NCI-H146 (cell line): ENCODE results near the gene CYB5RL.
"Not testable (repeated sequence)": the region's sequence is repeated elsewhere in the genome, so short reads cannot be mapped to it uniquely, and the experiment has no call there.

Experiments
- DNase-seq: peaks from one replicate; lab custom pipeline; 2025; lab: John Stamatoyannopoulos, UW

The CYB5RL gene

GRCh38 chr1:54225986-54226559 is 26.2 kb upstream of the CYB5RL start:
- no peak for DNase-seq

GRCh38 chr1:54225378-54225777 is 25.5 kb upstream of the CYB5RL start:
- no peak for DNase-seq

GRCh38 chr1:54224233-54224632 is 24.4 kb upstream of the CYB5RL start:
- DNase-seq, result no peak

GRCh38 chr1:54223441-54224202 is 23.8 kb upstream of the CYB5RL start:
- no peak for DNase-seq

DNA sequence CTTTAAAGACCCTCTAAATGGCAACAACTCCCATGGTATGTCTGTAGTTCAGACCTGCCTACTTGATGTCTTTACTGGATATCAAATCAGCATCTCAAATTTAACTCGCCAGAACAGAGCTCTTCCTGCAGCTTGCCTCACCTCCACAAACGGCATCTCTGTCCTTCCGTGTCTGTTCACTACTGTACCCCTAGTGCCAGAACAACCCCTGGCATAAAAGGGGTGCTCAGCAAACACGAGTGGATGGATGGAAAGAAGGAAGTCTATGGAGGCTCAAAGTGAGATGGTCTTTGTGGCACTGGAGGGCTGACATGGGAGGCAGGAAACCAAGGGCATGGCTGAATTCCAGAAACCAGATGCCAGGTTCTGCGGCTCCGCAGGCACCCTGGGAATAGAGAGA is 22.9 kb upstream of the CYB5RL start:
- DNase-seq, result no peak

DNA sequence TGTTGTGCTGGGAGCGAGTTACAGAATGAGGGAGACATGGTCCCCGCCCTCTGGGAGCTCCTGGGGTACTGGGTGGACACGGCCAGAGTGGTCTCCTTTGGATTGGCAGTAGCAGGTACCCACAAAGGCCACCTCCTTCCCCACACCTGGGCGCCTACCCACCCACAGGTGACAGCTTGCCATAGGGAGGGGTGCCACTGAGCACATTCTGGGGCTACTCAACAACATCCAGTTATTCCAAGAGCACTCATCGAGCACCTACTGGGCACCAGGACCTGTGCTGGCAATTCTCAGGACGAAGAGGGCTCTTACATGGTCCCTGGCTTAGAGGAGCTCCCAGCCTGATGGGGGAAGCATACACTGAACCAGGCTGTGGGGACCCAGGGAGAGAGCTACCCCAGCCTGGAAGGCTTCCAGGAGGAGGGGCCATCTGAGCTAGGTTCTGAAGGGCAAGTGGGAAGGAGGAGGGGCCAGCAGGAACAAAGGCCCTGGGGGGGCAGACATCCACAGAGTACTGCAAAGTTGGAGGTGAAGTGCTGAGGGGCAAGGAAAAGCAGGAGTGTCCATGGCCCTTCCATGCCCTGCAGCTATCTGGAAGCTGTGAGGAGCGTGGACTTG is 22.1 kb upstream of the CYB5RL start:
- no peak for DNase-seq

DNA sequence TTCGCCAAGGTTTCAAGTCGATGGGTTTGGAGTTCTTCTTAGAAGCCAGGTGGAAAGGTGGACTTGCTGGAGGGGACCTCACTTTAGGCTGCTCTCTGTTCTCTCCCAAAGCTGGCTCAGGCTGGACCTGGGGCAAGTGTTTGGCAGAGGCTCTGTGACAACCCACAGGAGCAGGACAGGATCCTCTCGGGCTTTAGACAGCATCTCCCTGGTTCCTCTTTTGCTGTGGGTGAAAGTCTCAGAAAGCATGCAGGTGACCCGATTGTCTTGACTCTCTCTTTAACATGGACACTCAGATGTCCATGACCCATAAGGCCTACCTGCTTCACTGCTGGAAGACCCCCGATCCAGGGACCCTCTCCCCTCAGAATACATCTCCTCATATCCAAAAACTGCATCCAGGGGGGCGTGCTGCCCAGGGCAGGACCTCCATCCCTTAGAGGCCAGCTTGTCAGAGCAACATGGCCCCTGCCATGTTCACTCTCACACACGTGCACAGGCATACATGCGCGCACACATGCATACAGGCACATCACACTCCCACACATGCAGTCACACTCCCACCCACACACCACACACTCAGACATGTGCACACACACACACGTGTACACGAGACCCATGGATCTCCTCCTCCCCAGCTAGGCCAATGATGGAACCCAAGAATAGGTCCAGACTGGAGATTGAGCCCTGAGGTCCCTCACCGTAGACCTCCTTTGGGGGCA is 21.4 kb upstream of the CYB5RL start:
- no peak for DNase-seq

DNA sequence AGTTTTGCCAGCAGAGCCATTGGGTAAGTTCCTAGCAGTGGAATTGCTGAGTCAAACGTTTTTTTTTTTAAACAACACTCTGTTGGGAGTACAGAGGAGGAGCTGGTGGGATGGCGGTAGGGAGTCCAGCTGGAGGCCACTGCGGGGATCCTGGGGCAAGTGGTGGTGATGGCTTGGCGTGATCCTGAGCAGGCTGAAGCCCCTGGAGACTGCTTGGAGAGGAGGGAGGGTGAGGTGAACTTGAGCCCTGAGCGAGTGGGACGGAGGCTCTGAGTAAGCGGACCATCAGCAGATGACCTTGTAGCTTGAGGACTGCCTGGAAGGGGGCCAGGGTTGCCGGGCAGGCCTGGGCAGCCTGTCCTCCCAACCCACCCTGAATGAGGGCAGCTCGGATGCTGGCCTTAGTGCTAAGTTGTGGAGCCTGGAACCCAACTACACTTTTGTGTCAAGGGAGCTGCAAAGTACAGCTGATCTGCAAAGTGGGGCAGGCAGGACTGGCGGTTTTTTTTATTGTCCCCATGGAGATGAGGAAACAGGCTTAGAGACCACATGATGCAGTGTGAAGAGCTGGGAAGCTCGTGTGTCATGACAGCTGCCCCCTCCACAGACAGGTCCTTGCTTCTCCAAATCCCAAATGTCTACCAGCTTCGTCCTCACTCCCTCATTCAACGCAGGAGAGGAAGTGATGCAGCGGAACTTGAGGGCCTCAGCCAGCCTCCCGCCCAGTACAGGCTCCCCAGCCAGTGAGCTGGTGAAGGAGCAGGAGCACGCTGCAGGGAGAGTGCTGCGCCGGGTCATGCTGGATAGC is 20.4 kb upstream of the CYB5RL start:
- no peak for DNase-seq

- no peak for DNase-seq
Measured at GRCh38 chr1:54219688-54220003, 19.8 kb upstream of the CYB5RL start.

DNA sequence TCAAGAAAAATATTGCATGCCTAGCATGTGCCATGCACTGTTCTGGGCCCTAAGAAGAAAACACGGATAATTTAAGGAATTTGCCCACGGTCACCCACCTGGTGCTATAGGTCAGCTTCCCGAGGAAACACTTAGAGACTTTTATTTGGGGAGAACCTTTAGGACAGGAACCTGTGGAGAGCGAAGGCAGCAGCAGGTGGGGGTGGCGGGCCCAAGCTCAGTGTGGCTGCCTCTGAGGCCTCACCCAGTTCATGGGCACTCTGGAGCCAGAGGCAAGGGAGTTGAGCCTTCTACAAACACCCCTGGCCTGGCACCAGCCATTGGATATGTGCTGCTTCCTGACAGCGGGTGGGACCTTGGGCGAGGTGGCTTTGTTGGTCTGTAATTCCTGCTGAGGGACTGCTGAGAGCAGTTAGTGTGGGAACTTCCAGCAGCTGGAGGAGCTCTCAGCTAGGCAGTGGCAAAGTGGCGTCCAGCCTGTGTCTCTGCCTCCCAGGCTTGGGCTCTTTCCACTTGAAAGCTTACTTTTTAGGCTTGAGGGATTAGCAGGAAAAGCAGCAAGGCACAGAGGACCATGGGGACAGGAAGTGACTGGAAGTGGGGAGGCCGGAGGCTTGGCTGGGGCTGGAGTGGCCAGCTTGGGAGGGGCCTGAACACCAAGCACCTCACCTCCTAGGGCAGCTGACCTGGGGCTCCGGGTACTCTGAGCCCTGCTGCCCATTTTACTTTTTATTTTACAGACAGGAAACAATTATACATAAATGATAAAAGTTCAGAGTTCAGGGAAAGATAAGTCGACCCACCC is 19.3 kb upstream of the CYB5RL start:
- DNase-seq, result no peak

GRCh38 chr1:54215523-54215922 is 15.7 kb upstream of the CYB5RL start:
- no peak for DNase-seq

DNA sequence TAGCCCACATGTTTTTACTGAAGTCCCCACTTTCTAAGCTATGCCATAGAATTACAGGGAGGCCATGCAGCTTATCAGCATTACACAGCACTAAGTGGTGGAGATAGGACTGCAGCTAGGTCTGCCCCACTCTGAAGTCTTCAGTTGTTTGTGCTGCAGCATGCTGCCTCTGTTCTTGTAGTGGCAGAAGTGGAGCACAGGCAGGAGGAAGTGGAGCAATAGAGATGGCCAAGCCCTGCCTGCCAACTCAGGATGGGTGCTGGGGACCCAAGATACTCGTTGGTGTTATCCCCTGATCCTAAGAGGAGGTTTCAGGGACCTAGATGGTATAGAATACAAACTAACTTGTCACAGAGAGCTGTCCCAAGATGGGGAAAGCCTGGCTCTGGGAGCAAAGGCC is 13.0 kb upstream of the CYB5RL start:
- no peak for DNase-seq

DNA sequence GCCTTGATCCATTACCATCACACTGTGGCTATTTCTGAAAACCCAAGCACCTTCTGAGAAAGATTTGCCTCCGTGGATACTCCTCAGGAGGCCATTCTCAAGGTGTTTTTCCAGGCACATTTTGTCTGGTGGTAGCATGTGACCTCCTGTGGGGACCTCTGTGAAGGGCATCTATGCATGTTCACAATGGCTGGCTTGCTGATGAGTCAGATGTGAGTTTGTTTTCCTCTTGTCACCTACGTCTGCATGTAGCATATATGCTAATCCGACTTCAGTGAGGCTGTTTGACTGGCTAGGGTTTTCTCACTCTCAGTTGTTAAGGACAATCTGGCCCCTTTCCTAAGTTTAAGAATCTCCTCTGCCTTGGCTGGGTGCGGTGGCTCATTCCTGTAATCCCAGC is 8.1 kb upstream of the CYB5RL start:
- DNase-seq, result not testable (repeated sequence)

DNA sequence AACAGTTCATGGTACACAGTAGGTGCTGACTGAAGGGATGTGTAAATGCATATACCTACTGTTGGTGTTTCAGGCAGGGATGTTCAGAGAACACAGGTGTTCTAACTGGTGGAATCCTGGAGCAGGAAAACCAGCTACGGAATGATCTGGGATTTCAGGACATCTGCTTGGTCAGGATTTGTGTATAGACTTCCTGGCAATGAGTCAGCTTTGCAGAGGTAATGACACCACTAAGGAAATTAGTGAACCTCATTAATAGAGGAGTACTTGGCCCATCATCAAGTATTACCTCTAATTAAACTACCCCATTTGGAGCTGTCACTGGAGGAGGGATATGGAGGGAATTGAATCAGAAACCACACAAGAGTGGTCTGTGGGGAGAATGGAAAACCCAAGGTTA is 7.5 kb upstream of the CYB5RL start:
- DNase-seq, result no peak

- DNase-seq, result no peak
Measured at GRCh38 chr1:54204199-54204598, 4.4 kb upstream of the CYB5RL start.

DNA sequence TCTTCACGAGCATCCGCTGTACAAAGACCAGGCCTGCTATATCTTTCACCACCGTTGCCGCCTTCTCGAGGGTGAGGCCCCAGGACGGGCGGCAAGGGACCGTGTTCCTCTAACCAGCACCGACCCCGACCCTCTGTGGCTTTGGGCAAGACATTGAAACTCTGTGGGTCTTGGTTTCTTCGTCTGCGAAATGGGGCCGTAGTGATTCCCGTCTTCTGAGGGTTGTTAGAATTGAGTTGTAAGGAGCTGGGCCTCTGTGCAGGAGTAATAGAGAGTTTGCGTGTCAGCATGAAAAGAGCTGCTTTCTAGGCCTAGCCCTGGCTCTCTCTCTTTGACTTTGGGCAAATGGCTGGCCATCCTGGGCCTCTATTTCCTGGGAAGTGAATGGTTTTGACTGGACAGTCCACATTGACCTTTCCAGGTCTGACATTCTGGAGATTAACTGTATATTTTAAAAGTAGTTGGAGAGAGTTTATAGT is 728 bp upstream of the CYB5RL start:
- no peak for DNase-seq

DNA sequence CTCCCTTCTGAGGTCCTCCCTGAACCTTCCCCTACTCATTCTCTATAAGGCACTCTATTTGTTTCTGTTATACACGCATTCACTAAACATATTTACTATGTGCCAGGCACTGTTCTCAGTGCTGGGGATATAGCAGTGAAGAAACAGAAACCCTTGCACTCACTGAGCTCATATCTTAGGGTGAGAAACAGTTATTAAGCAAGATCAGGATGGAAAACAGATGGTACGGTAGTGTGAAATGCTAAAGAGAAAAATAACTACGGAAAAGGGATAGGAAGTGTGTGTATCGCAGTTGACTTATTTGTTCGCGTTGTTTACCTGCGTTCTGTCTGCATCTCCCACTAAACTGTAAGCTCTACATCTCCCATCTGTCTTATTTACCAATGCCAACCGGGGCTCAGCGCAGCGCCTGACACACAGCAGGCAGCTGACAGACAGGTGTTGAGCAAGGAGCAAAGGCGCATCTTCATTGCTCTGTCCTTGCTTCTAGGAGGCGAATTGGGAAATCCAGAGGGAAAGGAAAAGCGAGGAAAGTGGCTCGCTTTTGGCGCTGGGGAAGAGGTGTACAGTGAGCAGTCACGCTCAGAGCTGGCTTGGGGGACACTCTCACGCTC is 572 bp downstream of the CYB5RL start:
- peak; percentile 57 for DNase-seq

DNA sequence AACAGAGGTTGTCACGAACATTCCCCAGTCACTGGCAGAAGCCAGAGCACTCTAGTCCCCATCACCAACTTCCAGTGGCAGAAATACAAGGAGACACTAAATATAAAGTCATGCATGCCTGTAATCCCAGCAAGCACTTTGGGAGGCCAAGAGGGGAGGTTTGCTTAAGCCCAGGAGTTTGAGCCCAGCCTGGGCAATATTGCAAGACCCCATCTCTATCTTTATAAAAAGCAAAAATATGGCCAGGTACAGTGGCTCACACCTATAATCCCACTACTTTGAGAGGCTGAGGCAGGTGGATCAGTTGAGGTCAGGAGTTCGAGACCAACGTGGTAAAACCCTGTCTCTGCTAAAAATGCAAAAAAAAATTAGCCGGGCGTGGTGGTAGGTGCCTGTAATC is 6.4 kb downstream of the CYB5RL start:
- DNase-seq, result no peak

DNA sequence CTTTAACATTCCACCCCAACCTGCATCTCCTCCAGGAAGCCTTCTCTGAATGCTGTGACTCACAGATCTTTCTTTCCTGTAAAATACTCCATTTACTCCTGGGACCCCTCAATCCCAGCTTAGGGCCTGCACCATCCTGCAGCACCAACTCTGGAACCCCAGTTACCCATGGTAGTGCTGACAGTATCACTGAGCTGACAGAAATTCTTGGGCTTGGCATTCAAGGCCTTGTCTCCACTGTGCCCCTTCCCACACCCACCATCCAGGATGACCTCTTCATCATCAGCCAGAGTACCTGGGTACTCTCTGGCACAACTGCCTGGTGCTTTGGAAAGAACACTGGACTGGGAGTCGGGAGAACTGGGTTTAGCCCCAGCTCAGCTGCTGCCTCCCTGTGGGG is 8.3 kb downstream of the CYB5RL start:
- DNase-seq, result no peak

DNA sequence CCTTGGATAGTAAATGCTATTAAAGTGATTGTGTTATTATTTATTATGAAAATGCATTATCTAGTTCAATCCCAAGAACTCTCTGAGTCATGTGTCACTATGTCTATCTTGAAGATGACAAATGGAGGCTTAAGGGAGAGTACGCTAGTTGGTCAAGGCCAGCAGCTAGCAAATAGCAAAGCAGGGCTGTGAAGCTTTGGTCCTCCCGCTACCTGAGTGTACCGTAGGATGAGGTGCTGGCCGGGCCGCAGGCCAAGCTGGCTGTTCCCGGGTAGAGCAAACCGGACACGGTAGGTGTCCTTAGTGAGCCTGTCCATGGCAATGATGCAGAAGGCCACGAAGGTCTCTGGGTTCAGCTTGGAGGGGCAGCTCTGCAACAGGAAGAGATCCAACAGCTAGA is 9.3 kb downstream of the CYB5RL start:
- no peak for DNase-seq

- no peak for DNase-seq
Measured at GRCh38 chr1:54188291-54188690, 11.5 kb downstream of the CYB5RL start.
